IPS-20b (cell line): ENCODE measurements around the gene CHURC1.
A peak's percentile ranks its signal among the peaks of the same experiment; 100 is the strongest.

Source experiments
- H3K27ac ChIP-seq: one replicate; pipeline ENCODE4 v1.5.1; 2013; ENCODE audit warnings: low read length
- H3K27me3 ChIP-seq: 2 replicates; pipeline ENCODE4 v1.6.1; 2013; ENCODE audit warnings: mild to moderate bottlenecking, low read length, inconsistent platforms; ENCODE audit not compliant: insufficient read depth
- H3K36me3 ChIP-seq: 2 replicates; pipeline ENCODE4 v1.6.1; 2013; ENCODE audit warnings: low read depth, mild to moderate bottlenecking, inconsistent platforms, low read length, moderate library complexity; ENCODE audit not compliant: insufficient read depth
- H3K4me1 ChIP-seq: 2 replicates; pipeline ENCODE4 v1.6.1; 2013; ENCODE audit warnings: mild to moderate bottlenecking, control low read depth, inconsistent platforms, low read length, moderate library complexity; ENCODE audit not compliant: insufficient read depth
- H3K4me3 ChIP-seq: 2 replicates; pipeline ENCODE4 v1.5.1; 2013; ENCODE audit warnings: mild to moderate bottlenecking, low read length, inconsistent platforms
- H3K9ac ChIP-seq: 2 replicates; pipeline ENCODE4 v1.6.1; 2013; ENCODE audit warnings: low read depth, mild to moderate bottlenecking, inconsistent platforms, low read length, moderate library complexity
- H3K9me3 ChIP-seq: 2 replicates; pipeline ENCODE4 v1.6.1; 2013; ENCODE audit warnings: mild to moderate bottlenecking, low read depth, low read length, inconsistent platforms; ENCODE audit not compliant: insufficient read depth

Gene CHURC1

GRCh38 chr14:64965356-64966000, 51.2 kb downstream of the CHURC1 start:
- H3K9ac ChIP-seq = no peak overlapping the region
- no peaks in the 10 kb centered on the region for H3K9me3 ChIP-seq
- H3K27me3 ChIP-seq = peaks cover 7% of the 10 kb centered on the region; the same call in 1 of the 2 replicates
- no peak overlapping the region for H3K27ac ChIP-seq
- peaks cover 23% of the 10 kb centered on the region for H3K4me1 ChIP-seq
- H3K36me3 ChIP-seq = peaks cover 8% of the 10 kb centered on the region; the same call in 1 of the 2 replicates
- H3K4me3 ChIP-seq = no peak overlapping the region

GRCh38 chr14:64966976-64967375, 52.7 kb downstream of the CHURC1 start:
- H3K4me3 ChIP-seq = no peak overlapping the region
- peaks cover 8% of the 10 kb centered on the region; the same call in 1 of the 2 replicates for H3K36me3 ChIP-seq
- no peaks in the 10 kb centered on the region for H3K9me3 ChIP-seq
- H3K9ac ChIP-seq = no peak overlapping the region
- H3K27ac ChIP-seq = no peak overlapping the region
- peaks cover 26% of the 10 kb centered on the region for H3K4me1 ChIP-seq
- peaks cover 19% of the 10 kb centered on the region for H3K27me3 ChIP-seq

GRCh38 chr14:64968167-64968566, 53.9 kb downstream of the CHURC1 start:
- Histone ChIP-seq H3K9me3 (no peaks in the 10 kb centered on the region), H3K9ac (peak overlapping the region; percentile 4; the same call in 1 of the 2 replicates), H3K4me3 (peak overlapping the region; percentile 18; the same call in 1 of the 2 replicates), H3K27ac (no peak overlapping the region), H3K4me1 (peaks cover 29% of the 10 kb centered on the region), H3K36me3 (peaks cover 8% of the 10 kb centered on the region; the same call in 1 of the 2 replicates), H3K27me3 (peaks cover 27% of the 10 kb centered on the region)

- peaks cover 30% of the 10 kb centered on the region for H3K27me3 ChIP-seq
- no peaks in the 10 kb centered on the region for H3K9me3 ChIP-seq
- peaks cover 8% of the 10 kb centered on the region; the same call in 1 of the 2 replicates for H3K36me3 ChIP-seq
- peak overlapping the region; percentile 18; the same call in 1 of the 2 replicates for H3K4me3 ChIP-seq
- peak overlapping the region; percentile 4; the same call in 1 of the 2 replicates for H3K9ac ChIP-seq
- peaks cover 29% of the 10 kb centered on the region for H3K4me1 ChIP-seq
- H3K27ac ChIP-seq = no peak overlapping the region
These were observed 54.4 kb downstream of the CHURC1 start for GRCh38 chr14:64968651-64969050.

GRCh38 chr14:64970041-64970440, 55.8 kb downstream of the CHURC1 start:
- Histone ChIP-seq H3K36me3 (peaks cover 8% of the 10 kb centered on the region; the same call in 1 of the 2 replicates), H3K4me1 (peaks cover 32% of the 10 kb centered on the region), H3K9ac (no peak overlapping the region), H3K4me3 (peak overlapping the region; percentile 80; the same call in 1 of the 2 replicates), H3K27ac (no peak overlapping the region), H3K27me3 (peaks cover 30% of the 10 kb centered on the region), H3K9me3 (no peaks in the 10 kb centered on the region)

- Histone ChIP-seq H3K9me3 (no peaks in the 10 kb centered on the region), H3K27ac (no peak overlapping the region), H3K36me3 (peaks cover 8% of the 10 kb centered on the region; the same call in 1 of the 2 replicates), H3K4me1 (peaks cover 32% of the 10 kb centered on the region), H3K9ac (peak overlapping the region; percentile 61; the same call in 1 of the 2 replicates), H3K27me3 (peaks cover 30% of the 10 kb centered on the region), H3K4me3 (peak overlapping the region; percentile 80; the same call in 1 of the 2 replicates)
These were observed 56.7 kb downstream of the CHURC1 start for GRCh38 chr14:64970776-64971477.

- H3K9ac ChIP-seq = peak overlapping the region; percentile 61; the same call in 1 of the 2 replicates
- H3K9me3 ChIP-seq = no peaks in the 10 kb centered on the region
- no peak overlapping the region for H3K27ac ChIP-seq
- peak overlapping the region; percentile 80 for H3K4me3 ChIP-seq
- H3K4me1 ChIP-seq = peaks cover 32% of the 10 kb centered on the region
- H3K36me3 ChIP-seq = peaks cover 8% of the 10 kb centered on the region; the same call in 1 of the 2 replicates
- peaks cover 30% of the 10 kb centered on the region for H3K27me3 ChIP-seq
These were observed 57.3 kb downstream of the CHURC1 start for GRCh38 chr14:64971491-64971942.

- H3K27me3 ChIP-seq = peaks cover 30% of the 10 kb centered on the region
- H3K9ac ChIP-seq = peak within 1 kb of the TSS; percentile 80; the same call in 1 of the 2 replicates
- H3K9me3 ChIP-seq = no peaks in the 10 kb centered on the region
- H3K27ac ChIP-seq = no peak within 1 kb of the TSS
- peaks cover 5% of the 10 kb centered on the region; the same call in 1 of the 2 replicates for H3K36me3 ChIP-seq
- peaks cover 37% of the 10 kb centered on the region for H3K4me1 ChIP-seq
- H3K4me3 ChIP-seq = peak within 1 kb of the TSS; percentile 80
These were observed 57.9 kb downstream of the CHURC1 start, which contains the start of gene RAB15 for GRCh38 chr14:64971943-64972791. RAB15 (minus strand) TSS chr14:64972336; CDS start chr14:64972076, 260 bp downstream.

- no peaks in the 10 kb centered on the region for H3K36me3 ChIP-seq
- no peak overlapping the region for H3K27ac ChIP-seq
- no peaks in the 10 kb centered on the region for H3K9me3 ChIP-seq
- peak overlapping the region; percentile 74; the same call in 1 of the 2 replicates for H3K4me3 ChIP-seq
- H3K27me3 ChIP-seq = peaks cover 31% of the 10 kb centered on the region
- peak overlapping the region; percentile 80; the same call in 1 of the 2 replicates for H3K9ac ChIP-seq
- H3K4me1 ChIP-seq = peaks cover 37% of the 10 kb centered on the region
These were observed 58.8 kb downstream of the CHURC1 start for GRCh38 chr14:64973026-64973442.

- Histone ChIP-seq H3K4me1 (peaks cover 31% of the 10 kb centered on the region), H3K9me3 (no peaks in the 10 kb centered on the region), H3K9ac (no peak overlapping the region), H3K27ac (no peak overlapping the region), H3K27me3 (peaks cover 34% of the 10 kb centered on the region), H3K4me3 (no peak overlapping the region), H3K36me3 (no peaks in the 10 kb centered on the region)
These were observed 59.6 kb downstream of the CHURC1 start for GRCh38 chr14:64973826-64974225.

- H3K9me3 ChIP-seq = no peaks in the 10 kb centered on the region
- H3K9ac ChIP-seq = no peak overlapping the region
- peak overlapping the region; percentile 65 for H3K27ac ChIP-seq
- H3K36me3 ChIP-seq = no peaks in the 10 kb centered on the region
- no peak overlapping the region for H3K4me3 ChIP-seq
- peaks cover 34% of the 10 kb centered on the region for H3K27me3 ChIP-seq
- peaks cover 27% of the 10 kb centered on the region for H3K4me1 ChIP-seq
These were observed 60.3 kb downstream of the CHURC1 start for GRCh38 chr14:64974563-64974962.
